GM13976 (cell line): ENCODE data around the gene TMEM117.
A peak's percentile ranks its signal among the peaks of the same experiment; 100 is the strongest.

Source experiments
- DNase-seq: peaks from one replicate; pipeline ENCODE4 v3.0.0; 2012; ENCODE audit warnings: low spot score
- CTCF ChIP-seq: IDR thresholded peaks from 2 replicates; pipeline ENCODE4 v1.5.1; 2012; ENCODE audit warnings: borderline replicate concordance, mild to moderate bottlenecking; ENCODE audit not compliant: insufficient read depth; ENCODE audit errors: extremely low read depth, missing control alignments, control extremely low read depth
- in situ Hi-C: fragments of 300-500 bp; cut with MboI; formaldehyde crosslinking; loops from one replicate; pipeline ENCODE4 v1.12.0; 2022; ENCODE audit warnings: low sequenced_read_pairs, mixed read lengths, inconsistent platforms; ENCODE audit not compliant: unreplicated experiment

Gene TMEM117

GRCh38 chr12:43992856-43993255, 157.0 kb downstream of the TMEM117 start:
- no peak for TF ChIP-seq CTCF
- in situ Hi-C loops, result no loop called here
- no peak for DNase-seq

GRCh38 chr12:44000309-44000952, 164.6 kb downstream of the TMEM117 start:
- in situ Hi-C loops, result loop anchor here (25.0 kb wide), 2 partner anchors 437 to 937 kb away; no protein-coding TSS in a partner anchor

GRCh38 chr12:44002607-44003006, 166.7 kb downstream of the TMEM117 start:
- in situ Hi-C loops, result loop anchor here (25.0 kb wide), 2 partner anchors 435 to 935 kb away; no protein-coding TSS in a partner anchor
- DNase-seq, result no peak

More at GRCh38 chr12:44000309-44000952, 164.6 kb downstream of the TMEM117 start:
- DNase-seq, result peak; percentile 19
- peak; percentile 51 for TF ChIP-seq CTCF

GRCh38 chr12:44003721-44004120, 167.8 kb downstream of the TMEM117 start:
- DNase-seq, result no peak
- in situ Hi-C loops, result loop anchor here (25.0 kb wide), 2 partner anchors 434 to 934 kb away; no protein-coding TSS in a partner anchor
- no peak for TF ChIP-seq CTCF

More at GRCh38 chr12:44002607-44003006, 166.7 kb downstream of the TMEM117 start:
- TF ChIP-seq CTCF, result no peak

- in situ Hi-C loops, result loop anchor here (25.0 kb wide), 2 partner anchors 422 to 922 kb away; no protein-coding TSS in a partner anchor
- DNase-seq, result peak; percentile 29
- TF ChIP-seq CTCF, result peak; percentile 39
Measured at GRCh38 chr12:44015333-44015941, 179.6 kb downstream of the TMEM117 start.

- DNase-seq, result no peak
- TF ChIP-seq CTCF, result no peak
- in situ Hi-C loops, result loop anchor here (25.0 kb wide), 2 partner anchors 420 to 920 kb away; no protein-coding TSS in a partner anchor
Measured at GRCh38 chr12:44017216-44017615, 181.3 kb downstream of the TMEM117 start.
